Naive thymus-derived CD4-positive, alpha-beta T cell (primary cell): ENCODE measurements around the gene MACF1. TPM values are rescaled to one million over a fixed set of nuclear protein-coding genes. Genes with fewer than 3 reads are reported as not detected.
A peak's percentile ranks its signal among the peaks of the same experiment; 100 is the strongest.

ENCODE experiments used
- ATAC-seq: fragments of 150-1000 bp; cut with Tn5 transposase; 2 replicates; pipeline ENCODE4 v1.10.0; 2021; ENCODE audit warnings: mild to moderate bottlenecking, moderate library complexity
- CTCF ChIA-PET: fragments of 350-600 bp; sonication (Branson Sonifier 250); formaldehyde crosslinking; loops from one replicate; lab custom pipeline; 2021; ENCODE audit warnings: antibody characterized with exemption; lab: Charles Lee
- POLR2A ChIA-PET: fragments of 350-600 bp; sonication (Branson Sonifier 250); formaldehyde crosslinking; loops from one replicate; lab custom pipeline; 2021; ENCODE audit warnings: antibody characterized with exemption, inconsistent platforms; lab: Charles Lee
- DNase-seq, 9 donors: peaks; one replicate each; pipeline versions ENCODE4 v3.0.0 to v3.0.0-alpha.2; 2020 to 2022; ENCODE audit warnings: mixed read lengths in 1 of 9
- H3K27ac ChIP-seq: one replicate; pipeline ENCODE4 v1.7.0; 2013; ENCODE audit warnings: mild to moderate bottlenecking, low read depth, low read length, moderate library complexity
- H3K27me3 ChIP-seq, 2 donors: one replicate each; pipeline ENCODE4 v1.7.0; 2013; ENCODE audit warnings: low read length in 2 of 2, mild to moderate bottlenecking in 2 of 2, moderate library complexity in 2 of 2; ENCODE audit not compliant: control insufficient read depth in 2 of 2, insufficient read depth in 2 of 2
- H3K36me3 ChIP-seq, 3 experiments: 1 replicate in 2 of 3; 2 replicates in 1 of 3; pipeline ENCODE4 v1.7.0; 2013; ENCODE audit warnings: low read length in 3 of 3, mild to moderate bottlenecking in 3 of 3, moderate library complexity in 1 of 3; ENCODE audit not compliant: insufficient read depth in 3 of 3, control insufficient read depth in 2 of 3
- H3K4me1 ChIP-seq, 2 donors: one replicate each; pipeline ENCODE4 v1.7.0; 2013; ENCODE audit warnings: low read length in 2 of 2, mild to moderate bottlenecking in 2 of 2, moderate library complexity in 1 of 2; ENCODE audit not compliant: control insufficient read depth in 2 of 2, insufficient read depth in 2 of 2
- H3K4me3 ChIP-seq: 2 replicates; pipeline ENCODE4 v1.7.0; 2013; ENCODE audit warnings: mild to moderate bottlenecking, low read length
- H3K9me3 ChIP-seq, 3 experiments: 1 replicate in 2 of 3; 2 replicates in 1 of 3; pipeline ENCODE4 v1.7.0; 2013; ENCODE audit warnings: low read length in 3 of 3; ENCODE audit not compliant: control insufficient read depth in 2 of 3
- H3K27ac Mint-ChIP-seq, 9 donors: one replicate each; pipeline ENCODE4 v1.8.0; 2020 to 2022; ENCODE audit warnings: mixed read lengths in 9 of 9, mild to moderate bottlenecking in 8 of 9, moderate library complexity in 5 of 9, inconsistent platforms in 2 of 9
- H3K27me3 Mint-ChIP-seq, 5 donors: one replicate each; pipeline ENCODE4 v1.8.0; 2021 to 2022; ENCODE audit warnings: mixed read lengths in 5 of 5, mild to moderate bottlenecking in 1 of 5
- H3K36me3 Mint-ChIP-seq, 5 donors: one replicate each; pipeline ENCODE4 v1.8.0; 2020 to 2022; ENCODE audit warnings: mixed read lengths in 5 of 5, mild to moderate bottlenecking in 3 of 5, inconsistent platforms in 1 of 5
- H3K4me1 Mint-ChIP-seq, 7 donors: one replicate each; pipeline ENCODE4 v1.8.0; 2020 to 2022; ENCODE audit warnings: mixed read lengths in 7 of 7, mild to moderate bottlenecking in 3 of 7, inconsistent platforms in 1 of 7
- H3K4me3 Mint-ChIP-seq, 10 donors: one replicate each; pipeline ENCODE4 v1.8.0; 2020 to 2022; ENCODE audit warnings: mild to moderate bottlenecking in 10 of 10, mixed read lengths in 10 of 10, moderate library complexity in 6 of 10, inconsistent platforms in 2 of 10
- H3K9me3 Mint-ChIP-seq, 11 donors: one replicate each; pipeline ENCODE4 v1.8.0; 2020 to 2022; ENCODE audit warnings: mixed read lengths in 11 of 11, mild to moderate bottlenecking in 4 of 11, inconsistent platforms in 1 of 11, moderate library complexity in 1 of 11
- intact Hi-C, 2 donors: fragments of 100-400 bp; cut with micrococcal nuclease; formaldehyde crosslinking; loops; one replicate each; pipeline ENCODE4 v1.15.1; 2023
- polyA plus RNA-seq, 2 donors: library from polyadenylated mRNA; unstranded; fragments of 300-500 nt; fragmentation: Illumina TruSeq; gene quantifications; one replicate each; pipeline ENCODE4 v1.2.3, GENCODE V29; 2021
- total RNA-seq, 6 experiments: library from RNA in 5 of 6; stranded (reverse) in 5 of 6; gene quantifications; 1 replicate in 5 of 6; 2 replicates in 1 of 6; pipeline ENCODE4 v1.2.3 and lab custom pipeline; 2021 to 2026

The MACF1 gene
- total and polyA plus RNA-seq, 7 experiments from 2014 or later, result 21.2 to 409 (median 288) TPM

- intact Hi-C loops, result no loop called here
- H3K27me3 ChIP-seq, result no peaks in the 10 kb centered on the region
- POLR2A ChIA-PET, result no interaction called here
- no peak overlapping the region for H3K27ac ChIP-seq
- no peaks in the 10 kb centered on the region for H3K4me1 ChIP-seq
- H3K4me3 Mint-ChIP-seq, result no peak overlapping the region
- CTCF ChIA-PET, result interaction anchor here (0.6 kb wide), 2 partner anchors 358 to 727 kb away, joined by 4 to 8 read pairs; no protein-coding TSS in a partner anchor
- ATAC-seq, result no peak
- H3K4me1 Mint-ChIP-seq, result peaks cover 0 to 9% (median 0%) of the 10 kb centered on the region in 7 donors
- H3K27me3 Mint-ChIP-seq, result no peaks in the 10 kb centered on the region
- H3K9me3 ChIP-seq, result no peaks in the 10 kb centered on the region
- peaks cover 19 to 83% (median 44%) of the 10 kb centered on the region in 5 donors for H3K36me3 Mint-ChIP-seq
- H3K4me3 ChIP-seq, result no peak overlapping the region
- H3K36me3 ChIP-seq, result peaks cover 35 to 91% (median 54%) of the 10 kb centered on the region in 3 experiments
- peak overlapping the region in 7 of 9 donors; percentile 20 to 79 (median 49) for H3K27ac Mint-ChIP-seq
- DNase-seq, result no peak
- H3K9me3 Mint-ChIP-seq, result no peaks in the 10 kb centered on the region
Measured at GRCh38 chr1:39295901-39296300, 91.4 kb downstream of the MACF1 start.

DNA sequence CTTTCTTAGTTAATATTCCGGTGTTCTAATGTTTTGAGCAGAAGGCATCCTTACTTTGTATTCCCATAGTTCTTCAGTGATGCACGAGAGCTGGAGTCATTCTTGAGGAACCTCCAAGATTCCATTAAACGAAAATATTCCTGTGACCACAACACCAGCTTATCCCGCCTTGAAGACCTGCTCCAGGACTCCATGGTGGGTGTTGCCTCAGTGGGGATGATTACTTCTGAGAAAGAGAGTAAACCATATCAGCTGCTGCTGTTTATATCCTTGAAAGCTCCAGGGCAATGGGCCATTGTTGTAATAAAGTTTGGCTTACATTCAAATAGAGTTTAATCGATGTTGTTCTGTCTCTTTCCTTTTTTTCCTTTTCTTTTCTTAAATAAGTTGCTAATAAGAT is 93.1 kb downstream of the MACF1 start:
- Histone ChIP-seq H3K9me3 (no peaks in the 10 kb centered on the region), H3K4me1 (no peaks in the 10 kb centered on the region), H3K4me3 (no peak overlapping the region), H3K27me3 (no peaks in the 10 kb centered on the region), H3K27ac (no peak overlapping the region), H3K36me3 (peaks cover 24 to 92% (median 46%) of the 10 kb centered on the region in 3 experiments)
- intact Hi-C loops, result no loop called here
- Mint-ChIP-seq H3K9me3 (no peaks in the 10 kb centered on the region), H3K27me3 (no peaks in the 10 kb centered on the region), H3K4me3 (no peak overlapping the region), H3K27ac (peak overlapping the region in 3 of 9 donors; percentile 9 to 87 (median 21)), H3K36me3 (peaks cover 19 to 75% (median 46%) of the 10 kb centered on the region in 5 donors), H3K4me1 (peaks cover 0 to 7% (median 0%) of the 10 kb centered on the region in 7 donors)
- CTCF ChIA-PET, result interaction anchor here (1.1 kb wide), 1 partner anchor 105 kb away, joined by 3 read pairs; no protein-coding TSS in a partner anchor
- POLR2A ChIA-PET, result interaction anchor here (0.6 kb wide), 1 partner anchor 25 kb away, joined by 4 read pairs; no protein-coding TSS in a partner anchor
- ATAC-seq, result no peak
- no peak for DNase-seq

GRCh38 chr1:39301606-39302005 is 97.1 kb downstream of the MACF1 start:
- ChIA-PET POLR2A (no interaction called here), CTCF (no interaction called here)
- Mint-ChIP-seq H3K27me3 (no peaks in the 10 kb centered on the region), H3K9me3 (peaks cover 0 to 2% (median 0%) of the 10 kb centered on the region in 11 donors), H3K4me3 (no peak overlapping the region), H3K36me3 (peaks cover 8 to 59% (median 44%) of the 10 kb centered on the region in 5 donors), H3K27ac (no peak overlapping the region), H3K4me1 (peaks cover 0 to 5% (median 0%) of the 10 kb centered on the region in 7 donors)
- DNase-seq, result no peak
- peaks cover 9 to 85% (median 21%) of the 10 kb centered on the region in 3 experiments for H3K36me3 ChIP-seq
- no peaks in the 10 kb centered on the region for H3K27me3 ChIP-seq
- H3K27ac ChIP-seq, result no peak overlapping the region
- intact Hi-C loops, result no loop called here
- no peaks in the 10 kb centered on the region for H3K9me3 ChIP-seq
- no peak for ATAC-seq
- H3K4me3 ChIP-seq, result no peak overlapping the region
- no peaks in the 10 kb centered on the region for H3K4me1 ChIP-seq

GRCh38 chr1:39305555-39305954 is 101.1 kb downstream of the MACF1 start:
- H3K27me3 ChIP-seq, result no peaks in the 10 kb centered on the region
- Mint-ChIP-seq H3K4me3 (no peak overlapping the region), H3K4me1 (peaks cover 0 to 11% (median 0%) of the 10 kb centered on the region in 7 donors), H3K27me3 (no peaks in the 10 kb centered on the region), H3K36me3 (peaks cover 7 to 53% (median 35%) of the 10 kb centered on the region in 5 donors), H3K9me3 (peaks cover 0 to 2% (median 0%) of the 10 kb centered on the region in 11 donors), H3K27ac (peak overlapping the region in 6 of 9 donors; percentile 3 to 60 (median 50))
- ChIA-PET CTCF (no interaction called here), POLR2A (no interaction called here)
- H3K4me3 ChIP-seq, result no peak overlapping the region
- intact Hi-C loops, result no loop called here
- DNase-seq, result no peak
- no peak overlapping the region for H3K27ac ChIP-seq
- no peak for ATAC-seq
- peaks cover 9 to 71% (median 22%) of the 10 kb centered on the region in 3 experiments for H3K36me3 ChIP-seq
- no peaks in the 10 kb centered on the region for H3K4me1 ChIP-seq
- H3K9me3 ChIP-seq, result no peaks in the 10 kb centered on the region

GRCh38 chr1:39310015-39310414 is 105.5 kb downstream of the MACF1 start:
- POLR2A ChIA-PET, result interaction anchor here (0.9 kb wide), 1 partner anchor 17 kb away, joined by 3 read pairs; no protein-coding TSS in a partner anchor
- Mint-ChIP-seq H3K4me1 (peaks cover 0 to 8% (median 0%) of the 10 kb centered on the region in 7 donors), H3K27me3 (no peaks in the 10 kb centered on the region), H3K9me3 (no peaks in the 10 kb centered on the region), H3K27ac (peak overlapping the region in 6 of 9 donors; percentile 19 to 65 (median 44)), H3K4me3 (no peak overlapping the region), H3K36me3 (peaks cover 15 to 57% (median 34%) of the 10 kb centered on the region in 5 donors)
- Histone ChIP-seq H3K4me3 (no peak overlapping the region), H3K27ac (no peak overlapping the region), H3K27me3 (no peaks in the 10 kb centered on the region), H3K4me1 (no peaks in the 10 kb centered on the region), H3K36me3 (peaks cover 17 to 72% (median 38%) of the 10 kb centered on the region in 3 experiments), H3K9me3 (no peaks in the 10 kb centered on the region)
- intact Hi-C loops, result no loop called here
- CTCF ChIA-PET, result interaction anchor here (0.7 kb wide), 1 partner anchor 1444 kb away, joined by 3 read pairs; no protein-coding TSS in a partner anchor
- ATAC-seq (no peak), DNase-seq (no peak)

- ChIA-PET CTCF (interaction anchor here (0.9 kb wide), 1 partner anchor 117 kb away, joined by 4 read pairs; no protein-coding TSS in a partner anchor), POLR2A (interaction anchor here (0.8 kb wide), 1 partner anchor 125 kb away, joined by 4 read pairs; no protein-coding TSS in a partner anchor)
- no peak for DNase-seq
- Mint-ChIP-seq H3K36me3 (peaks cover 19 to 57% (median 35%) of the 10 kb centered on the region in 5 donors), H3K9me3 (no peaks in the 10 kb centered on the region), H3K4me3 (no peak overlapping the region), H3K27ac (peak overlapping the region in 2 of 9 donors; percentile 39 to 43), H3K4me1 (peaks cover 0 to 8% (median 0%) of the 10 kb centered on the region in 7 donors), H3K27me3 (no peaks in the 10 kb centered on the region)
- Histone ChIP-seq H3K27me3 (no peaks in the 10 kb centered on the region), H3K4me1 (no peaks in the 10 kb centered on the region), H3K9me3 (no peaks in the 10 kb centered on the region), H3K27ac (no peak overlapping the region), H3K36me3 (peaks cover 18 to 72% (median 45%) of the 10 kb centered on the region in 3 experiments), H3K4me3 (no peak overlapping the region)
- no peak for ATAC-seq
- intact Hi-C loops, result no loop called here
Measured at GRCh38 chr1:39310691-39311090, 106.2 kb downstream of the MACF1 start.
